COLO668 (cell line): Measurements from ENCODE around the gene ASB7.
A peak's percentile ranks its signal among the peaks of the same experiment; 100 is the strongest.

ENCODE experiments used
- DNase-seq: peaks from one replicate; lab custom pipeline; 2025; ENCODE audit not compliant: unreplicated experiment; lab: John Stamatoyannopoulos, UW

Gene ASB7

GRCh38 chr15:100596792-100597191 lies 5.6 kb upstream of the ASB7 start:
- no peak for DNase-seq

- no peak for DNase-seq
These were observed 4.5 kb upstream of the ASB7 start for GRCh38 chr15:100597862-100598261.

GRCh38 chr15:100598655-100599054 lies 3.7 kb upstream of the ASB7 start:
- DNase-seq = no peak

DNA sequence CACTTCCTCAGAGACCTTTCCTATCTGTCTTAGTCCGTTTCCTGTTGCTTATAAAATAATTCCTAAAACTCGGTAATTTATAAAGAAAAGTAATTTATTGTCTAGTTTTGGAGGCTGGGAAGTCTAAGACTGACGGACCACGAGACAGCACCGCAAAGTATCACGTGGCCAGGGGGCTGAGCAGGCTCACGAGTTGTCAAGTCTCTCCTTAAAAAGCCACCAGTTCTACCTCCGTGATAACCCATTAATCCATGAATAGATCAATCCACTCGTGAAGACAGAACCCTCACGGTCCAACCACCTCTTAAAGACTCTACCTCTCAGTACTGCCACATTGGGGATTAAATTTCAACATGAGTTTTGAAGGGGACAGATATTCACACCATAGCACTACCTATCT lies 1.2 kb upstream of the ASB7 start:
- peak; percentile 6 for DNase-seq

DNA sequence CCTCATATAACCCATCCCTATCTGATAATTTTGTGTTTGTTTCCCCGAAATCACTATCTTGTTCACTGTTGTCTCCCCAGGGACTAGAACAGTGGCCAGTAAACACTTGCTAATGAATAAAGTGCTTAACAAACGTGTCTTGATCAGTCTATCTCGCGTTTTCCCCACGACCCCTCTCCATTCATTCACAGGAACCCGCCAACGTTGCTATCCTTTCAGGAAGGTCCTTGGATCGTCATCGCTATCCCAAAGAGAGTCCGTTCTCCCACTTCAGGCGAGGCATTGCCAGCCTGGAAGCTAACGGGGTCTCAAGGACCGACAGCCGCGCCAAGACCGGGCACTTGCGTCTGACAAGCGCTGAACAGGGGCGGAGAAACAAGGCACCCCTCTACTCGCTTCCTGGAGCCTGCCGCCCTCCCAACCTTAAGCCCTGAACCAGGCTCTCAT lies 749 bp upstream of the ASB7 start:
- no peak for DNase-seq

DNA sequence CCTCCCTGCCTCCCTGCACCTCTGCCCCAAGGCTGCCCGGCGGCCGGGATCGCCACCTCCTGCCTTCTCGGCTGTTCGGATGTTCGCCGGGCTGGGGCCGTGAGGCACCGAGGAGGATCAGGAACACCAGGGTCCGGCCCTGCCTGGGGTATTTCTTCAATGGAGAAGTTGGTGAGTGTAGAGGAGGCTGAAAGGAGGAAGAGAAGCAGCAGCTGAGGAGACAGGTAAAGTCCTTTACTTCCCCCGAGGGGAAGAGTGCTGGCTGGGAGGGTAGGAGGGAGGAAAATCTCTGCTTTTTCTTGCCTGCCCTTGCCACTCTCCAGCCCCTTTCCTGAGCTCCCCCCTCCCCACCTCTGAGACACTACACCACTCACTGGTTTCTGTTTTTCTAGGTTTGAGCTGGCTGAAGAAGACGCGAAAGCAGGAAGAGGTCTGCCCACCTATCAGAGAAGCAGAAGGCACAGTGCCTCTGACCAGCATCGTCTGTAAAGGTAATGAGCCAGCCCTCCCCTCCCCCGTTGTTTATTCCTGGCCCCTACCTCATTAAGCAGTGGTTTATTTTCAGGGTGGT lies 519 bp downstream of the ASB7 start:
- peak; percentile 13 for DNase-seq

GRCh38 chr15:100612539-100612938 lies 10.2 kb downstream of the ASB7 start:
- no peak for DNase-seq

GRCh38 chr15:100613208-100613607 lies 10.8 kb downstream of the ASB7 start:
- no peak for DNase-seq

- DNase-seq = no peak
These were observed 11.9 kb downstream of the ASB7 start for GRCh38 chr15:100614336-100614735.

DNA sequence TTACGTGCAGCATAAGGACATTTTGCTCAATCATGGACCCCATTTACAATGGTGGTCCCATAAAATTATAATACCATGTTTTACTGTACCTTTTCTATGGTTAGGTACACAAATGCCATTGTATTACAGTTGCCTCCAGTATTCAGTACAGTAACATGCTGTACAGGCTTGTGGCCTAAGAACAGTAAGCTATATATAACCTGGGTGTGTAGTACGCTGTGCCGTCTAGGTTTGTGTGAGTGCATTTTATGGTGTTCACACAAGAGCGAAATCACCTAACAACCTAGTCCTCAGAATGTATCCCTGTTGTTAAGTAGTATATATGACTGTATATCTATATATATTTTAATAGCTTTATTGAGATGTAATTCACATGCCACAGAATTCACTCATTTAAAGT lies 12.5 kb downstream of the ASB7 start:
- DNase-seq = no peak

GRCh38 chr15:100615801-100616200 lies 13.4 kb downstream of the ASB7 start:
- no peak for DNase-seq

GRCh38 chr15:100616700-100617099 lies 14.3 kb downstream of the ASB7 start:
- no peak for DNase-seq

DNA sequence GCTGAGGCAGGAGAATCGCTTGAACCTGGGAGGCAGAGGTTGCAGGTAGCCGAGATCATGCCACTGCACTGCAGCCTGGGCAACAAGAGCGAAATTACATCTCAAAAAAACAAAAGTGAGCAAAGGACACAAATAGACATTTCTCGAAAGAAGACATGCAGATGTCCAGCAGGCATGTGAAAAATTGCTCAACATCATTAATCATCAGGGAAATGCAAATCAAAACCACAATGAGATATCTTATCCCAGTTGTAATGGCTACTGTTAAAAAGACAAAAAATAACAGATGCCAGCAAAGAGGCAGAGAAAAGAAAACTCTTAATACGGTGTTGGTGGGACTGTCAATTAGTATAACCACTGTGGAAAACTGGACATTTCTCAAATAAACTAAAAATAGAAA lies 20.9 kb downstream of the ASB7 start:
- DNase-seq = no peak

GRCh38 chr15:100627789-100628395 lies 25.5 kb downstream of the ASB7 start:
- DNase-seq = peak; percentile 36

DNA sequence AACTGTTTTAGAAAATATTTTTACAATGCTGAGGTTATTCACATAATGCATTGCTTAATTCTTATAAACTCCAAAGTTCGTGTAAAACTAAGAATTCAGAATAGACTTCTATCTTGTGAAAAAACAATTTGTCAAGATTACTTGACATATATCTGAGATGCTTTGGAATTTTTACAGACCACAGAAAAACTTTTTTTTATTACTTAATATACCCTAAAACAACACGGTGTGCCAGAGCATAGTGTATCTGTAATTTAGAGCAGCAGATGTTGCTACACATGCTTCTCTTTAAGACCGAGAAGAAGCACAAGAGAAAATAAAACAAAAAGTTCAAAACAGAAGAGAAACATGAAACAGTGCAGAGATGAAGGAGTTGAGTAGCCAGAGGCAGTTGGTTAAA lies 26.4 kb downstream of the ASB7 start:
- no peak for DNase-seq

DNA sequence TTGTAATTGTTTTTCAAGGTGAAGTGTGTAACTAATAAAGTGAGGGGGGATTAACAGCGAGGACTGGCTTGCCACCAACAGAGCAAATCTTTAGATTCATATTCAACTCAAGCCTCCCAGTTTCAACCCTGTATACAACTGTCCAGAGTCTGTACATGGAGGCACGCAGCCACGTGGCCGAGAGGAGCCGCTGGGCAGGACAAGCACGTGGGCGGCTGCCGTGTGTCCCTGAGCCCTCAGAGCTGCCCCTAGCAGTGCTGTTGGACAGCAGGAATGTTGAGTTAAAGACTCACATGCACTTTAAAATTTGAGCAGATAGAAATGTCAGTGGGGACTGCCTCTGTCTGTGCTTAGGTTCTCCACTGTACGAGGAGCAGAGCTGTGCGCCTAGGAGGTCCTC lies 29.4 kb downstream of the ASB7 start:
- no peak for DNase-seq

DNA sequence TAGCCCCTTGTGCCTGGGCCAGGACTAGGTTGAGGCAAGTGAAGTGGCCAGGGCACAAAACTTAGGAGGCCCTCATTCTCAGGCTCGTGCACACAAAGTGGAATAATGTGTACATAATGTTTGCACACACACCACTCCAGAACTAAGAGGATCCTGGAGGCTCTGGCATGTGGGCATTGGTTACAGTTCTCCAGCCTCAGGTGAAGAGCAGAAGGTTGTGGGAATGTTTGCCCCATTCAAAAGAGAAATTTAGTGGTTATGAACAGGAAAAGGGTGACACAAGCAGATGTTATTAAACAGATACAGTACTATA lies 31.3 kb downstream of the ASB7 start:
- no peak for DNase-seq

DNA sequence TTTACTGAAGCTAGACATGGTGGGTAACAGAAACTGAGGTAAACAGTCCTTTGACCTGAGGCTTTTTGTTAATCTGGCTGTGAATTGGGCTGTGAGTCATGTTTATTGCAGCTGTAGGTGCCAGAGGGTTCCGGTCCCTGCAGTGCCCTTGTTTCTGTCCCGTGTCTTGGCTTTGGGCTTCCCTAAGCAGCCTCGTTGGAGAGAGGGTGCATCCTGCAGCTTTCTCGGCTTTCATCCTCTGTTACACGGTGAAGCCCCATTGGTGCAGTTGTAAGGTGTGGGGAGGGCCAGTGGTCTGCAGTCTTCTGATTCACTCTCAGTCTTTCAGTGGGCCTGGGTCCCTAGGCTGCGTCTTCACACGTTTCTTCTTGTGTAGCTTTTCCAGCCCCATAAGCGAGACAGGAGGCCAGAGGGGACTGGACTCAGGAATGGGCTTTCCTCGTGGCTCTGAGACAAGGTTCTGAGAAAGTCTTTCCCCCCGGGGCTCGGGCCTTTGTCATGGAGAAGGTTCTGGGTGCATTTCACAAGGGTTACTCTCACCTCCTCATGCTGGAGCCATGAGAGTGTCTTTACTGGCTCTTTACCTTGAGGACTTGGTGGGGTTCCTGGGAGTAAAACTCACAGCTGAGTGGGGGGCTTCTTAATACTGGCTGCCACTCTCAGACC lies 33.1 kb downstream of the ASB7 start:
- DNase-seq = no peak

- DNase-seq = no peak
These were observed 35.9 kb downstream of the ASB7 start for GRCh38 chr15:100638177-100638730.

DNA sequence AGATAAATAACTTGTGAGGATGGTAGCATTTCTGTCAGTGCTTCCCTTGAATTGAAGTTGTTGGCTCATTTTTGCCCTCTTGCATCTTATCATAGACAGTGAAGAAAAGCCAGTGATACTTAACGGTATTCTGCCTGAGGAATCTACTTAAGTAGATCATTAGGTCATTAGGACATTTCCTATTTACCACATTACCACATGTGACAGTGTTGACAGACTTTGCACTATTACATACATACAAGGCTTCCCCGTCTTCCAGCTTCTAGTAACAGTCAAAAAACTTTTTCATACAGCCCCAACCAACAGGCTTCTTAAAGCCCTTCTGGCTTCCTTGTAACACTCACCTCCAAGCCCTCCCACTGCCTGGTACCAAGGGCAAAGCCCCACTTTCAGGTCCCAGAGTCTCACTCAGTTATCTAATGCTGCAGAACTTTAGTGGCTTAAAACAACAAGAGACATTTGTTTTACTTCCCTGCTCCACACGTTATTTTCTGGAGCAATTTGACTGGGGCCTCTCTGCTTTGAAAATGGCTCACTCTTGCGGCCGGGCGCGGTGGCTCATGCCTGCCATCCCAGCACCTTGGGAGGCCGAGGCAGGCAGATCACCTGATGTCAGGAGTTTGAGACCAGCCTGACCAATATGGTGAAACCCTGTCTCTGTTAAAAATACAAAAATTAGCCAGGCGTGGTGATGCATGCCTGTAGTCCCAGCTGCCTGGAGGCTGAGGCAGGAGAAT lies 40.0 kb downstream of the ASB7 start:
- DNase-seq = no peak

- no peak for DNase-seq
These were observed 40.6 kb downstream of the ASB7 start for GRCh38 chr15:100642950-100643338.

DNA sequence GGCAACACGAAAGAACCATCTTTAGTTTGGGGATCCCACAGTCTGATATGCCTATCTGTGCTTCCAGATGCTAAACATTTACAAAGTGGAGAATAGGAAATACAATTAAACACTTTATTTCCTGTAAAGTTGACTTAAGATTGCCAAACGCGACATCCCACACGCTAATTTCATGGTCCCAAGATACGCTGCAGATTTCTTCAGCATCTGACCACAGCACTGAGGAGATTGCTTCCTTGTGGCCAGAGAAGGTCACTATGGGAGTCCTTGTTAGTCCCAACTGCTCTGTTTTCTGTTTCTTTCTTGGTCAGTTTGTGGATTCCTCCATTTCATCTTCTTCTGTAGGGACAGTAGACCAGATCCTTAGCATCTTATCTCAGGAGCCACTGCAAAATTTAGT lies 43.3 kb downstream of the ASB7 start:
- DNase-seq = no peak
